Smooth muscle cell (in vitro differentiated cells): Measurements from ENCODE around the gene OPALIN. TPM values are rescaled to one million over a fixed set of nuclear protein-coding genes. Genes with fewer than 3 reads are reported as not detected.

Source experiments
- DNase-seq: peaks from one replicate; lab custom pipeline; 2025; ENCODE audit not compliant: unreplicated experiment; lab: John Stamatoyannopoulos, UW
- H2AFZ ChIP-seq: fragments of 200-600 bp; sonication (generic); 2 replicates; pipeline ENCODE4 v1.6.0; 2016; ENCODE audit warnings: antibody characterized with exemption, low read depth, mild to moderate bottlenecking
- H3F3A ChIP-seq: fragments of 200-600 bp; sonication (generic); 2 replicates; pipeline ENCODE4 v1.6.0; 2017; ENCODE audit warnings: antibody characterized with exemption, low read depth
- H3K27ac ChIP-seq: fragments of 200-600 bp; sonication (generic); 2 replicates; pipeline ENCODE4 v1.5.1; 2016; ENCODE audit warnings: low read depth, mild to moderate bottlenecking
- H3K27me3 ChIP-seq: fragments of 200-600 bp; sonication (generic); 2 replicates; pipeline ENCODE4 v1.6.1; 2016; ENCODE audit warnings: low read depth, mild to moderate bottlenecking
- H3K36me3 ChIP-seq: fragments of 200-600 bp; sonication (generic); 2 replicates; pipeline ENCODE4 v1.5.1; 2016; ENCODE audit warnings: low read depth
- H3K4me1 ChIP-seq: fragments of 200-600 bp; sonication (generic); 2 replicates; pipeline ENCODE4 v1.5.1; 2016; ENCODE audit warnings: low read depth
- H3K4me2 ChIP-seq: fragments of 200-600 bp; sonication (generic); 2 replicates; pipeline ENCODE4 v1.6.0; 2016; ENCODE audit warnings: mild to moderate bottlenecking
- H3K4me3 ChIP-seq: fragments of 200-600 bp; sonication (generic); 2 replicates; pipeline ENCODE4 v1.5.1; 2016; ENCODE audit warnings: mild to moderate bottlenecking
- H3K79me2 ChIP-seq: fragments of 200-600 bp; sonication (generic); 2 replicates; pipeline ENCODE4 v1.6.0; 2016; ENCODE audit warnings: low read depth, mild to moderate bottlenecking
- H3K9ac ChIP-seq: fragments of 200-600 bp; sonication (generic); 2 replicates; pipeline ENCODE4 v1.6.0; 2016; ENCODE audit warnings: low read depth
- H3K9me3 ChIP-seq: fragments of 200-600 bp; sonication (generic); replicated peaks from 2 replicates; pipeline ENCODE4 v1.5.1; 2016; ENCODE audit warnings: low read depth
- H4K20me1 ChIP-seq: fragments of 200-600 bp; sonication (generic); 2 replicates; pipeline ENCODE4 v1.6.0; 2016; ENCODE audit warnings: low read depth
- CTCF ChIP-seq: fragments of 200-600 bp; sonication (generic); IDR thresholded peaks from 2 replicates; pipeline ENCODE4 v1.5.1; 2017; ENCODE audit warnings: borderline replicate concordance, mild to moderate bottlenecking, antibody characterized with exemption; ENCODE audit not compliant: insufficient read depth, poor library complexity, severe bottlenecking
- WGBS: methylation state at CpG from one replicate; pipeline ENCODE4 v1.1.7; 2016; ENCODE audit warnings: low lambda C conversion rate; 5-methylcytosine and 5-hydroxymethylcytosine counted together
- polyA plus RNA-seq: library from polyadenylated mRNA; unstranded; fragments of >200 nt; fragmentation: Nextera tagmentation; extraction: Ambion mirVana; gene quantifications from 2 replicates; pipeline ENCODE4 v1.2.1, GENCODE V29; 2016
- total RNA-seq: library from RNA; depleted of rRNA; stranded (reverse); fragments of >200 nt; gene quantifications from 2 replicates; pipeline ENCODE4 v1.2.3, GENCODE V29; 2014

Gene OPALIN
- total and polyA plus RNA-seq, 2 experiments from 2014 or later: not detected

DNA sequence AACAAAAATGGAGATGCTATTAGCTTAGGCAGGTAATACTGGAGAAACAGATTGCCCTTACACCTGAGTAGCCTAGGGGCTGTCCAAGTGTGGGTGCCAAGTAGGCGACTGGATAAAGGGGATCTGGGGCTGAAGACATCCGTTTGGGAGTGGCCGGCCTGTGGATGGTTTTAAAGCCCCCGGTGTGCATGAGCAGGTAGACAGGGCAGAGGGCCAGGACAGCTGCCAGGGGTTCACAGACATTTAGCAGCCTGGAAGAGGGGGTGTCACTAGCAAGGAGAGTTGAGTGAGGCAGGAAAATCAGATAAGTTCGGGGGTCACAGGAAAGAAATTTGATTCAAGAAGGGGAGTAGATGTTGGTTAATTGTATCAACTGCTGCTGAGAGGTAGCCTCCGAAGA is 1.5 kb upstream of the OPALIN start:
- H3K9ac ChIP-seq: no peak overlapping the region
- H3K36me3 ChIP-seq: no peaks in the 10 kb centered on the region
- TF ChIP-seq CTCF: no peak
- H2AFZ ChIP-seq: no peak overlapping the region
- no peaks in the 10 kb centered on the region for H4K20me1 ChIP-seq
- H3K4me2 ChIP-seq: no peak overlapping the region
- no peaks in the 10 kb centered on the region for H3K9me3 ChIP-seq
- peaks cover 2% of the 10 kb centered on the region for H3K4me1 ChIP-seq
- no peaks in the 10 kb centered on the region for H3K79me2 ChIP-seq
- H3K4me3 ChIP-seq: no peak overlapping the region
- no peak overlapping the region for H3K27ac ChIP-seq
- H3F3A ChIP-seq: no peaks in the 10 kb centered on the region
- no peak for DNase-seq
- WGBS: 90% methylated on average over 6 of the region's 6 CpGs
- peaks cover 3% of the 10 kb centered on the region for H3K27me3 ChIP-seq

- TF ChIP-seq CTCF: no peak
- H3K27ac ChIP-seq: no peak overlapping the region
- H3K36me3 ChIP-seq: no peaks in the 10 kb centered on the region
- H3K4me3 ChIP-seq: no peak overlapping the region
- no peaks in the 10 kb centered on the region for H3K4me1 ChIP-seq
- H3K9me3 ChIP-seq: no peaks in the 10 kb centered on the region
- no peaks in the 10 kb centered on the region for H4K20me1 ChIP-seq
- WGBS: 90% methylated on average over 6 of the region's 6 CpGs
- no peak overlapping the region for H3K4me2 ChIP-seq
- no peak overlapping the region for H3K9ac ChIP-seq
- no peaks in the 10 kb centered on the region for H3K79me2 ChIP-seq
- H3F3A ChIP-seq: no peaks in the 10 kb centered on the region
- no peak overlapping the region for H2AFZ ChIP-seq
- H3K27me3 ChIP-seq: peaks cover 5% of the 10 kb centered on the region
- no peak for DNase-seq
Measured at GRCh38 chr10:96359616-96360015, 814 bp upstream of the OPALIN start.

GRCh38 chr10:96357038-96357620 is 1.7 kb downstream of the OPALIN start:
- no peak for DNase-seq
- no peak overlapping the region for H2AFZ ChIP-seq
- TF ChIP-seq CTCF: no peak
- H4K20me1 ChIP-seq: no peaks in the 10 kb centered on the region
- H3K4me3 ChIP-seq: no peak overlapping the region
- no peaks in the 10 kb centered on the region for H3K79me2 ChIP-seq
- H3K36me3 ChIP-seq: no peaks in the 10 kb centered on the region
- no peak overlapping the region for H3K4me2 ChIP-seq
- H3K9me3 ChIP-seq: no peaks in the 10 kb centered on the region
- peaks cover 5% of the 10 kb centered on the region for H3K27me3 ChIP-seq
- WGBS: 75% methylated on average over 8 of the region's 8 CpGs
- H3F3A ChIP-seq: no peaks in the 10 kb centered on the region
- H3K27ac ChIP-seq: no peak overlapping the region
- H3K9ac ChIP-seq: no peak overlapping the region
- H3K4me1 ChIP-seq: no peaks in the 10 kb centered on the region

GRCh38 chr10:96352582-96352981 is 6.2 kb downstream of the OPALIN start:
- Histone ChIP-seq H3K27ac (no peak overlapping the region), H3K9me3 (no peaks in the 10 kb centered on the region), H3K9ac (no peak overlapping the region), H3K79me2 (no peaks in the 10 kb centered on the region), H3K36me3 (no peaks in the 10 kb centered on the region), H3K27me3 (peaks cover 5% of the 10 kb centered on the region), H3K4me2 (no peak overlapping the region), H4K20me1 (no peaks in the 10 kb centered on the region), H3K4me3 (no peak overlapping the region), H3F3A (no peaks in the 10 kb centered on the region), H3K4me1 (no peaks in the 10 kb centered on the region), H2AFZ (no peak overlapping the region)
- no peak for DNase-seq
- WGBS: 71% methylated on average over 4 of the region's 4 CpGs
- no peak for TF ChIP-seq CTCF
